LNCaP clone FGC (cell line): ENCODE measurements around the gene DPY19L2.
"Not testable (repeated sequence)": the region's sequence is repeated elsewhere in the genome, so short reads cannot be mapped to it uniquely, and the experiment has no call there.

Source experiments
- DNase-seq: peaks from one replicate; pipeline ENCODE4 v3.0.0-alpha.2; 2011; ENCODE audit warnings: low read depth
- H3K4me3 ChIP-seq: 2 replicates; pipeline ENCODE4 v1.5.1; 2011; ENCODE audit warnings: mild to moderate bottlenecking, low read depth, low read length, control low read depth
- CTCF ChIP-seq: IDR thresholded peaks from 2 replicates; pipeline ENCODE4 v1.5.1; 2012; ENCODE audit warnings: mild to moderate bottlenecking; ENCODE audit not compliant: control insufficient read depth, insufficient read depth; ENCODE audit errors: extremely low read depth

DPY19L2 gene

DNA sequence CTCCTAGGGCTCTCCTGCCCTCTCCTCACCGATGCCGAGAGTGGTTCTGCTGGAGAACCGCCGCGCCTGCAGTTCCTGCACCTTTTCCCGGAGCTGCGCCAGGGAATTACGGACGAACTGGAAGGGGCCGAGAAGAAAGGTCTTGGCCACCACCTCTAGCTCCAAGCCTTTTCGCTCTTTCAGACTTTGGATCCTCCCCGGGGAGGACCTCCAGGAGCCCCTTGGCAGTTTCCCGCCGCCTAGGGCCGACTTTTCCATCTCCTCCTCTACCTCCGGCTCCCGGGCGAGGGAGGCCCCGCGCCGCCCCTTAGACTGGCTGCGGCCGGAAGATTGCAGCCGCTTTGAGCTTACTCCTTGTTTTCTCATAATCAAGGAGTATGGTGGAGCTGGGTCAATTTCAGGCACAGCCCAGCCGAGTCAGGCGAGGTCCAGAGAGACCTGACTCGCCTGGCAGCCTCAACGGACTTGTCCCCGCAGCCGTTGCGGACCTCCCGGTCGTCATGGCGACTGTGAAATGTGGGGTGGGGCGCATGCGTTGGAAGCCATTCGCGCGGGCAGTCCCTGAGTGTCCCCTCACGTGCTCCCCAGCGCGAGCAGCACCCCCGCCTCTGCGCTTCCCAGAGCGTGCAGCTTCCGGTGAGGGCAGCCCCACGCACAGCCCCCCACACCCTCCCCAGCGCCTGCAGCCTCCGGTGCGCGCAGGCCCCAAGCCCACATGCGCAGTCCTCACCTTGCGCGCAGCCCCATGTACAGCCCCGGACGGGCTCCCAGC lies at the start of gene DPY19L2:
TSS of gene DPY19L2 (minus strand) at position 466 of the 772 bp plus-strand sequence. CDS start at position 366, 100 bp downstream.
- no peak within 1 kb of the TSS for H3K4me3 ChIP-seq
- TF ChIP-seq CTCF, result no peak
- DNase-seq, result no peak

DNA sequence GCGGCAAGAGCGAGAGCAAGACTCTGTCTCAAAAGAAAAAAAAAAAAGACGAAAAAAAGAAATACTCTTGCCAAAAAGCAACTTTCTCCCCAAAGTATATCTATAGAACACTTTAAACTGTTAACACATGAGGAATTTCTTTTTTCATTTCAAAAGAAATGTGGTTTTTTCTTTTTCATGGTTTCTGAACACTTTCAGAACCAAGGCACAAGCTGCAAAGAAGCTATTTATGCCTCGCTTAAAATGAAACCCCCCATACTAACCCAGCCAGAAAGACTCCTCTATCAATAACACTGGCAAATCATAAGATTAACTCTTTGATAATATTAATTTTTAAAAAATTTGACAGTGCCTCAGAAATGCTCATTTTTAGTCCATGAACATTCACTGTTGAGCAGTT lies 48.6 kb upstream of the DPY19L2 start:
- not testable (repeated sequence) for DNase-seq, H3K4me3 ChIP-seq

DNA sequence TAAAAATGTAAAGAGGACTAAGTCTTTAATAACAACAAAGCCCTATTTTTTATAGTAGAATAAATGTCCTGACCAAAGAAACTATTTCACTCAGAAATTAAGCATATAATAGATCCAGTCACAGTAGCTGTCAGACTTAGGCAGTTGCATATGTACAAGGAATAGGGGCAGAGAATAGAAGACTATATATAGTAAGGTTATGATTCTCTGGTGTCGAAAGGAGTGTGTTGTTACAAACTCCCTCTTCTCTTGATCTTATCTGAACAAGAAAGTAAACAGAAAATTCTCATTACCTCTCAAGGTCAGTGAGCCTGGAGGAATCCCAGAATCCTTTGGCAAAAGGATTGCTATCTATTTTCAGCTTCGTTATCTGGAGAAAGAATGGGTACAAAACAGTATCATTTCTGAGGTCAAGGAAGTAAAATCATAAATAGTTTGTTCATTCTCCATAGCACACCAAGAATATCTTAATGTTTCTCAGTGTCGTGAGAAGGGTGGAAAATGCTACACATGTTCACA lies 46.9 kb upstream of the DPY19L2 start:
- DNase-seq, result peak; percentile 28
- not testable (repeated sequence) for H3K4me3 ChIP-seq

DNA sequence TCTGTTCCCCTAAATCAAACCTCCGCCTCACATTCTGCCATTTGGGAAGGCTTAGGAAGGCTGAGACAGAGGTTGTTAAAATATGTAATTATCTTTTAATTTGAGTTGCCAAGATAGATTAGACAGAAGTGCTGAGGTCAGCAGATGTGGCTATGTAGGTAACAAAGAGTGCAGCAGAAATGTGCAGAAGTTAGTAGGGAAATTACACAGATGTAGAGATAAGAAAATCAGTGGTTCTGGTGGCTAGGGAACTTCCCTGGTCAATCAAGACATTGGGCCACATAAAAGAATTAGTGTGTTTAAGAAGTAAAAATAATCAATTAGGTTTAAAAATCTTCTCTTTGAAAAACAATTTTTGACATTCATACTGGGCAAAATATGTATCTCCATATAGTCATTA lies 46.1 kb upstream of the DPY19L2 start:
- H3K4me3 ChIP-seq, result not testable (repeated sequence)

DNA sequence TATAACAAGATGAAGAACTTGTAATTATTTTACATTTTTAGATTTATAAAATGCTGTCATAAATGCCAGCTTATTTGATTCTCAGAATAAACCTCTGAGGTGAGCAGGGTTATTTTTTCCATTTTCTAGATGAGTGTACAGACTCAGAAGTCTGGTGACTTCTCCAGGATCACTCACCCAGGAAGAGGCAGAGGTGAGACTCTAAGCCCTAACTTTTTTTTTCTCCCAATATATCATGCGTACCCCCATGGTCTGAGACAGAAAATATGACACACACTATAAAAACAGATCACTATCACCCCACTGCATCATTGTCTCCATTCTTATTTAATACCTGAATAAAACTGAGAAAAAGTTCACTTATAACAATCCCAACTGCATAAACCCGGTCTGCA lies 45.4 kb upstream of the DPY19L2 start:
- not testable (repeated sequence) for DNase-seq, H3K4me3 ChIP-seq

More for the DNA sequence above, 46.1 kb upstream of the DPY19L2 start:
- not testable (repeated sequence) for DNase-seq

- H3K4me3 ChIP-seq, DNase-seq: not testable (repeated sequence)
Observed at GRCh38 chr12:63712979-63713680, 44.8 kb upstream of the DPY19L2 start.

- not testable (repeated sequence) for H3K4me3 ChIP-seq, DNase-seq
Observed at GRCh38 chr12:63712376-63712974, 44.2 kb upstream of the DPY19L2 start.

GRCh38 chr12:63711339-63711738 lies 43.0 kb upstream of the DPY19L2 start:
- not testable (repeated sequence) for H3K4me3 ChIP-seq, DNase-seq

GRCh38 chr12:63706336-63706735 lies 38.0 kb upstream of the DPY19L2 start:
- TF ChIP-seq CTCF, result no peak
- no peak overlapping the region for H3K4me3 ChIP-seq
- DNase-seq, result no peak

DNA sequence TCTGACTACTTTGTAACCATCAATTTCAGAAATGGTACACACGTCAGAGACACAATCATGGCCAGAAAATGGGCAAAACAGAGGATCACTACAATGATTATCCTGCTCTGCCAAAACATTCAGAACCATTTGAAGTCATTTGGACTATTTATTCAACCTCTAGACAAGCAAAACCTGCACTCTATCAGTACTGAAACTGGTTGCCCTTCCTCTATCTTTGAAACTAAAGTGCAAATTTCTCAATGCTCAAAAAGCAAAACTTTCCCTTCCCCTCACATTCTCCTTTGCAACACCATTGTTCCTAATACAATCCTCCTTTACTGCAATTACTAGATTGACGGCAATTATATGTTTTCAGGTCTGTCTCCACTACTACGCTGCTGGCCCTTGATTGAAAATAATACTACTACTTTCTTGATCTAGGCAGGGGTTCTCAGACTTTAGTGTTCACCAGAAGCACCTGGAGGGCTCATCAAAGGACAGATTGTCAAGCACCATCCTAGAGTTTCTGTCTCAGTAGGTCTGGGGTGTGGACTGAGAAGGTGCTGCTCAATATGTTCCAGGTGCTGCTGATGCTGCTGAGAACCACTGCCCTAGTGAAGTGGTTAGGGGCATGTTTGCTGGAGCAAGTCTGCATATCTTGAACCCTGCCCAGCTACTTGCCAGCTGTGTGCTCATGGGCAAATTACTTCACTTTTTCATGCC lies 31.5 kb upstream of the DPY19L2 start:
- not testable (repeated sequence) for H3K4me3 ChIP-seq, DNase-seq

DNA sequence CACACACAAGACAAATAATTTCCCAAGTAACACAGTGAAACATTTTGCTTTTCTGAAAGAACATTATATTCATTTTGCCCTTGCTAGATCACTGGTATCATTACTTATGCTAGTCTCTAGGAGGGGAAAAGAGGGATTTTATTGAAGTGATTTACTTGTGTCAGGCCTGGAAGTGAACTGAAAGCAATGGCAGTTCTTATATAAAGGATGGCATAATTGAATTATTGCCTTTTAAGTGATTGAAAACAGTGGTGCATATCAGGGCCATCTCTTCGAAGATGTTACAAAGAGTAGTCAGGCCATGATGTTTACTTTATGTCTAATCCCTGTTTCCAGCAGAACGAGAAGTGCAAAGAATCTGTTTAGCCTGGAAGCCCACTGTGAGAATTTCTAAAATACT lies 30.7 kb upstream of the DPY19L2 start:
- not testable (repeated sequence) for DNase-seq, H3K4me3 ChIP-seq

GRCh38 chr12:63690837-63691236 lies 22.5 kb upstream of the DPY19L2 start:
- H3K4me3 ChIP-seq, DNase-seq: not testable (repeated sequence)

GRCh38 chr12:63689141-63689540 lies 20.8 kb upstream of the DPY19L2 start:
- DNase-seq, result peak; percentile 6
- not testable (repeated sequence) for H3K4me3 ChIP-seq

- not testable (repeated sequence) for H3K4me3 ChIP-seq, DNase-seq
Observed at GRCh38 chr12:63686623-63687022, 18.3 kb upstream of the DPY19L2 start.

GRCh38 chr12:63685789-63686188 lies 17.5 kb upstream of the DPY19L2 start:
- H3K4me3 ChIP-seq, DNase-seq: not testable (repeated sequence)

GRCh38 chr12:63682617-63683016 lies 14.3 kb upstream of the DPY19L2 start:
- not testable (repeated sequence) for H3K4me3 ChIP-seq, DNase-seq
